T-helper 17 cell (primary cell): ENCODE results near the gene PIBF1. TPM values are rescaled to one million over a fixed set of nuclear protein-coding genes. Genes with fewer than 3 reads are reported as not detected.

Experiments
- ATAC-seq: fragments of 150-1000 bp; cut with Tn5 transposase; 2 replicates; pipeline ENCODE4 v1.10.0; 2021; ENCODE audit warnings: mild to moderate bottlenecking, moderate library complexity
- DNase-seq, 3 donors: peaks; one replicate each; pipeline versions ENCODE4 v3.0.0 to v3.0.0-alpha.2; 2020 to 2021
- H3K9me3 ChIP-seq: one replicate; pipeline ENCODE4 v1.7.0; 2013; ENCODE audit warnings: low read length, mild to moderate bottlenecking; ENCODE audit not compliant: control insufficient read depth, poor library complexity, severe bottlenecking
- H3K27ac Mint-ChIP-seq: one replicate; pipeline ENCODE4 v1.8.0; 2022; ENCODE audit warnings: mild to moderate bottlenecking, moderate library complexity, mixed read lengths
- H3K27me3 Mint-ChIP-seq: one replicate; pipeline ENCODE4 v1.8.0; 2022; ENCODE audit warnings: mixed read lengths
- H3K36me3 Mint-ChIP-seq: one replicate; pipeline ENCODE4 v1.8.0; 2022; ENCODE audit warnings: low read depth, mixed read lengths
- H3K4me1 Mint-ChIP-seq: one replicate; pipeline ENCODE4 v1.8.0; 2022; ENCODE audit warnings: mild to moderate bottlenecking, mixed read lengths
- H3K4me3 Mint-ChIP-seq: one replicate; pipeline ENCODE4 v1.8.0; 2022; ENCODE audit warnings: mild to moderate bottlenecking, moderate library complexity, mixed read lengths
- total RNA-seq, 4 donors: library from RNA in 2 of 4; stranded (reverse) in 2 of 4; gene quantifications; one replicate each; pipeline ENCODE4 v1.2.3 and lab custom pipeline; 2022 to 2026

The PIBF1 gene
- total RNA-seq, 2 donors from 2014 or later: 25.4 to 28.3 TPM

GRCh38 chr13:72963762-72964161, 181.8 kb downstream of the PIBF1 start:
- H3K27ac Mint-ChIP-seq: no peak overlapping the region
- no peak for DNase-seq
- H3K9me3 ChIP-seq: no peaks in the 10 kb centered on the region
- peaks cover 3% of the 10 kb centered on the region for H3K36me3 Mint-ChIP-seq
- ATAC-seq: no peak
- no peak overlapping the region for H3K4me3 Mint-ChIP-seq
- no peaks in the 10 kb centered on the region for H3K27me3 Mint-ChIP-seq
- no peaks in the 10 kb centered on the region for H3K4me1 Mint-ChIP-seq

GRCh38 chr13:72970301-72970880, 188.5 kb downstream of the PIBF1 start:
- ATAC-seq (no peak), DNase-seq (no peak)
- Mint-ChIP-seq H3K4me3 (no peak overlapping the region), H3K36me3 (peaks cover 3% of the 10 kb centered on the region), H3K27me3 (no peaks in the 10 kb centered on the region), H3K4me1 (no peaks in the 10 kb centered on the region), H3K27ac (no peak overlapping the region)
- no peaks in the 10 kb centered on the region for H3K9me3 ChIP-seq

GRCh38 chr13:72970956-72971355, 189.0 kb downstream of the PIBF1 start:
- H3K9me3 ChIP-seq: no peaks in the 10 kb centered on the region
- Mint-ChIP-seq H3K4me3 (no peak overlapping the region), H3K27me3 (no peaks in the 10 kb centered on the region), H3K36me3 (peaks cover 3% of the 10 kb centered on the region), H3K27ac (no peak overlapping the region), H3K4me1 (no peaks in the 10 kb centered on the region)
- no peak for ATAC-seq
- DNase-seq: no peak

- Mint-ChIP-seq H3K4me3 (no peak overlapping the region), H3K27ac (no peak overlapping the region), H3K4me1 (no peaks in the 10 kb centered on the region), H3K27me3 (no peaks in the 10 kb centered on the region), H3K36me3 (peaks cover 3% of the 10 kb centered on the region)
- H3K9me3 ChIP-seq: no peaks in the 10 kb centered on the region
- DNase-seq (no peak), ATAC-seq (no peak)
Observed at GRCh38 chr13:72973234-72973633, 191.3 kb downstream of the PIBF1 start.

- Mint-ChIP-seq H3K27ac (no peak overlapping the region), H3K4me1 (peaks cover 2% of the 10 kb centered on the region), H3K36me3 (peaks cover 5% of the 10 kb centered on the region), H3K4me3 (no peak overlapping the region), H3K27me3 (no peaks in the 10 kb centered on the region)
- no peaks in the 10 kb centered on the region for H3K9me3 ChIP-seq
- DNase-seq (no peak), ATAC-seq (no peak)
Observed at GRCh38 chr13:72983085-72983768, 201.3 kb downstream of the PIBF1 start.

- no peaks in the 10 kb centered on the region for H3K4me1 Mint-ChIP-seq
- no peak for DNase-seq
- H3K4me3 Mint-ChIP-seq: no peak overlapping the region
- no peaks in the 10 kb centered on the region for H3K27me3 Mint-ChIP-seq
- no peaks in the 10 kb centered on the region for H3K9me3 ChIP-seq
- H3K36me3 Mint-ChIP-seq: no peaks in the 10 kb centered on the region
- ATAC-seq: no peak
- H3K27ac Mint-ChIP-seq: no peak overlapping the region
Observed at GRCh38 chr13:72985610-72986009, 203.7 kb downstream of the PIBF1 start.

GRCh38 chr13:72986197-72986596, 204.3 kb downstream of the PIBF1 start:
- H3K9me3 ChIP-seq: no peaks in the 10 kb centered on the region
- H3K27me3 Mint-ChIP-seq: no peaks in the 10 kb centered on the region
- H3K4me3 Mint-ChIP-seq: no peak overlapping the region
- DNase-seq (no peak), ATAC-seq (no peak)
- no peaks in the 10 kb centered on the region for H3K36me3 Mint-ChIP-seq
- H3K4me1 Mint-ChIP-seq: no peaks in the 10 kb centered on the region
- no peak overlapping the region for H3K27ac Mint-ChIP-seq

- no peak for ATAC-seq
- no peak overlapping the region for H3K27ac Mint-ChIP-seq
- H3K36me3 Mint-ChIP-seq: no peaks in the 10 kb centered on the region
- no peak overlapping the region for H3K4me3 Mint-ChIP-seq
- H3K9me3 ChIP-seq: no peaks in the 10 kb centered on the region
- peaks cover 2% of the 10 kb centered on the region for H3K4me1 Mint-ChIP-seq
- no peak for DNase-seq
- no peaks in the 10 kb centered on the region for H3K27me3 Mint-ChIP-seq
Observed at GRCh38 chr13:72990953-72991352, 209.0 kb downstream of the PIBF1 start.

GRCh38 chr13:72998012-72998411, 216.1 kb downstream of the PIBF1 start:
- Mint-ChIP-seq H3K4me3 (no peak overlapping the region), H3K27me3 (no peaks in the 10 kb centered on the region), H3K36me3 (peaks cover 4% of the 10 kb centered on the region), H3K27ac (no peak overlapping the region), H3K4me1 (peaks cover 4% of the 10 kb centered on the region)
- DNase-seq: no peak
- H3K9me3 ChIP-seq: no peaks in the 10 kb centered on the region
- no peak for ATAC-seq

GRCh38 chr13:73000027-73000674, 218.2 kb downstream of the PIBF1 start:
- Mint-ChIP-seq H3K4me1 (peaks cover 4% of the 10 kb centered on the region), H3K27ac (no peak overlapping the region), H3K36me3 (peaks cover 4% of the 10 kb centered on the region), H3K27me3 (no peaks in the 10 kb centered on the region), H3K4me3 (no peak overlapping the region)
- no peaks in the 10 kb centered on the region for H3K9me3 ChIP-seq
- ATAC-seq (no peak), DNase-seq (no peak)

GRCh38 chr13:73001971-73002370, 220.0 kb downstream of the PIBF1 start:
- ATAC-seq: no peak
- Mint-ChIP-seq H3K27ac (no peak overlapping the region), H3K4me3 (no peak overlapping the region), H3K27me3 (no peaks in the 10 kb centered on the region), H3K36me3 (peaks cover 4% of the 10 kb centered on the region), H3K4me1 (peaks cover 4% of the 10 kb centered on the region)
- DNase-seq: no peak
- no peaks in the 10 kb centered on the region for H3K9me3 ChIP-seq

- Mint-ChIP-seq H3K4me3 (no peak overlapping the region), H3K36me3 (peaks cover 5% of the 10 kb centered on the region), H3K27ac (no peak overlapping the region), H3K4me1 (no peaks in the 10 kb centered on the region), H3K27me3 (no peaks in the 10 kb centered on the region)
- DNase-seq (no peak), ATAC-seq (no peak)
- H3K9me3 ChIP-seq: no peaks in the 10 kb centered on the region
Observed at GRCh38 chr13:73011751-73012150, 229.8 kb downstream of the PIBF1 start.

GRCh38 chr13:73015805-73016204, 233.9 kb downstream of the PIBF1 start:
- Mint-ChIP-seq H3K4me3 (no peak overlapping the region), H3K27me3 (no peaks in the 10 kb centered on the region), H3K4me1 (no peaks in the 10 kb centered on the region), H3K27ac (no peak overlapping the region), H3K36me3 (peaks cover 7% of the 10 kb centered on the region)
- no peak for ATAC-seq
- no peaks in the 10 kb centered on the region for H3K9me3 ChIP-seq
- no peak for DNase-seq

- H3K27ac Mint-ChIP-seq: no peak overlapping the region
Observed at GRCh38 chr13:73018336-73018735, 236.4 kb downstream of the PIBF1 start.

More at GRCh38 chr13:73018336-73018735, 236.4 kb downstream of the PIBF1 start:
- DNase-seq (no peak), ATAC-seq (no peak)
- Mint-ChIP-seq H3K4me1 (no peaks in the 10 kb centered on the region), H3K27me3 (no peaks in the 10 kb centered on the region), H3K36me3 (peaks cover 6% of the 10 kb centered on the region), H3K4me3 (no peak overlapping the region)
- no peaks in the 10 kb centered on the region for H3K9me3 ChIP-seq
